Kidney (tissue), 14 donors: Measurements from ENCODE around the gene FAM180A. TPM values are rescaled to one million over a fixed set of nuclear protein-coding genes. Genes with fewer than 3 reads are reported as not detected.

ENCODE experiments used
- DNase-seq, 5 donors: peaks; one replicate each; pipeline ENCODE4 v3.0.0-alpha.2; 2013 to 2020
- FAIRE-seq: peaks from 2 replicates; lab custom pipeline; 2012; peaks lifted over from hg19 to GRCh38; lab: Jason Lieb, UNC
- H3K27ac ChIP-seq, 2 donors: one replicate each; pipeline ENCODE4 v1.7.0; 2013; ENCODE audit warnings: low read depth in 2 of 2, low read length in 2 of 2, inconsistent platforms in 1 of 2
- H3K27me3 ChIP-seq: one replicate; pipeline ENCODE4 v1.7.1; 2013; ENCODE audit warnings: low read length, inconsistent platforms; ENCODE audit not compliant: control insufficient read depth, insufficient read depth
- H3K36me3 ChIP-seq, 3 donors: one replicate each; pipeline versions ENCODE4 v1.7.0 to v1.7.1; 2013; ENCODE audit warnings: low read length in 3 of 3, control low read depth in 1 of 3, inconsistent platforms in 1 of 3; ENCODE audit not compliant: insufficient read depth in 3 of 3, control insufficient read depth in 2 of 3
- H3K4me1 ChIP-seq, 3 donors: one replicate each; pipeline versions ENCODE4 v1.7.0 to v1.7.1; 2013; ENCODE audit warnings: low read length in 3 of 3, inconsistent platforms in 1 of 3, low read depth in 1 of 3; ENCODE audit not compliant: control insufficient read depth in 2 of 3, insufficient read depth in 2 of 3
- H3K4me3 ChIP-seq, 3 donors: one replicate each; pipeline versions ENCODE4 v1.7.0 to v1.8.1; 2013; ENCODE audit warnings: low read length in 3 of 3, control low read depth in 1 of 3, inconsistent platforms in 1 of 3
- H3K9ac ChIP-seq, 3 donors: one replicate each; pipeline versions ENCODE4 v1.7.0 to v1.7.1; 2013; ENCODE audit warnings: low read length in 3 of 3, control low read depth in 1 of 3, inconsistent platforms in 1 of 3
- H3K9me3 ChIP-seq, 3 donors: one replicate each; pipeline versions ENCODE4 v1.7.0 to v1.7.1; 2013; ENCODE audit warnings: low read length in 3 of 3, control low read depth in 1 of 3, inconsistent platforms in 1 of 3; ENCODE audit not compliant: control insufficient read depth in 2 of 3, insufficient read depth in 1 of 3
- CTCF ChIP-seq: IDR thresholded peaks from 3 replicates; pipeline ENCODE4 v1.5.1; 2012; ENCODE audit warnings: mild to moderate bottlenecking, moderate library complexity, borderline replicate concordance; ENCODE audit not compliant: insufficient read depth; ENCODE audit errors: extremely low read depth
- intact Hi-C: fragments of 100-400 bp; cut with DNase I; formaldehyde crosslinking; loops from one replicate; pipeline ENCODE4 v1.11.1; 2022
- polyA plus RNA-seq: library from polyadenylated mRNA; stranded (reverse); fragments of 350-450 nt; fragmentation: Illumina TruSeq; extraction: RNeasy Lipid Tissue Mini Kit (QIAGEN cat#74804); gene quantifications from one replicate; pipeline ENCODE4 v1.2.3, GENCODE V29; 2014; ENCODE audit warnings: low read depth, low replicate concordance; ENCODE audit not compliant: insufficient read depth
- total RNA-seq: library from RNA; stranded (reverse); fragmentation: NEBNext Ultra II Directional; extraction: Animal tissue kit (Norgen Biotek cat#: 25700); gene quantifications from one replicate; pipeline ENCODE4 v1.2.1, GENCODE V29; 2021
- donor health status: control.
- donor health status: control.
- donor health status: control.
- donor health status: control.
- donor health status: control.
- donor health status: DM: yes; HTN: yes; CAD: no.
- donor health status: Normal renal cell carcinoma (clear cell type).

FAM180A gene
- total and polyA plus RNA-seq, 2 donors from 2014 or later: 1.7 to 2.2 TPM

- Histone ChIP-seq H3K4me3 (no peak overlapping the region), H3K27me3 (no peaks in the 10 kb centered on the region), H3K9ac (no peak overlapping the region), H3K9me3 (no peaks in the 10 kb centered on the region), H3K27ac (no peak overlapping the region), H3K4me1 (no peaks in the 10 kb centered on the region), H3K36me3 (no peaks in the 10 kb centered on the region)
- no peak for TF ChIP-seq CTCF
- FAIRE-seq (no peak), DNase-seq (peak in 1 of 5 donors; percentile 13)
- intact Hi-C loops: no loop called here
These were observed 29.7 kb downstream of the FAM180A start for GRCh38 chr7:135718794-135719437.

- FAIRE-seq: no peak
- TF ChIP-seq CTCF: no peak
- Histone ChIP-seq H3K9me3 (no peaks in the 10 kb centered on the region), H3K9ac (no peak overlapping the region), H3K27ac (no peak overlapping the region), H3K27me3 (no peaks in the 10 kb centered on the region), H3K4me1 (no peaks in the 10 kb centered on the region), H3K36me3 (no peaks in the 10 kb centered on the region), H3K4me3 (no peak overlapping the region)
- intact Hi-C loops: no loop called here
- DNase-seq: no peak
These were observed 30.4 kb downstream of the FAM180A start for GRCh38 chr7:135718219-135718618.

GRCh38 chr7:135717693-135718092 is 30.9 kb downstream of the FAM180A start:
- Histone ChIP-seq H3K36me3 (no peaks in the 10 kb centered on the region), H3K27ac (no peak overlapping the region), H3K4me1 (no peaks in the 10 kb centered on the region), H3K9ac (no peak overlapping the region), H3K4me3 (no peak overlapping the region), H3K27me3 (no peaks in the 10 kb centered on the region), H3K9me3 (no peaks in the 10 kb centered on the region)
- FAIRE-seq (no peak), DNase-seq (no peak)
- TF ChIP-seq CTCF: no peak
- intact Hi-C loops: no loop called here
